B cell (primary cell): ENCODE data around the gene LGSN. TPM values are rescaled to one million over a fixed set of nuclear protein-coding genes. Genes with fewer than 3 reads are reported as not detected.

Source experiments
- ATAC-seq: fragments of 200-7000 bp; cut with Tn5 transposase; one replicate; pipeline ENCODE4 v1.10.0; 2021; ENCODE audit warnings: low read depth, mild to moderate bottlenecking, moderate number of reproducible peaks, moderate library complexity
- CTCF ChIA-PET: fragments of 350-600 bp; sonication (Branson Sonifier 250); formaldehyde crosslinking; loops from one replicate; lab custom pipeline; 2021; ENCODE audit warnings: antibody characterized with exemption, inconsistent platforms; lab: Charles Lee
- POLR2A ChIA-PET: fragments of 350-600 bp; sonication (Branson Sonifier 250); formaldehyde crosslinking; loops from one replicate; lab custom pipeline; 2021; ENCODE audit warnings: antibody characterized with exemption; lab: Charles Lee
- DNase-seq: peaks from one replicate; pipeline ENCODE4 v3.0.0; 2013
- H2AFZ ChIP-seq: 2 replicates; pipeline ENCODE4 v1.6.1; 2012; ENCODE audit warnings: mild to moderate bottlenecking, low read depth, low read length; ENCODE audit not compliant: insufficient read depth, poor library complexity, severe bottlenecking
- H3K27ac ChIP-seq, 2 donors: 1 replicate in 1 of 2; 2 replicates in 1 of 2; pipeline ENCODE4 v1.5.1; 2012 to 2013; ENCODE audit warnings: low read length in 2 of 2, mild to moderate bottlenecking in 2 of 2, moderate library complexity in 1 of 2
- H3K27me3 ChIP-seq, 4 experiments: fragments of 200-600 bp in 1 of 4; sonication (generic) in 1 of 4; replicated peaks in 1 of 4; 1 replicate in 2 of 4; 2 replicates in 2 of 4; pipeline versions ENCODE4 v1.6.1 to v1.7.0; 2013 to 2016; ENCODE audit warnings: low read length in 3 of 4, mild to moderate bottlenecking in 2 of 4, mixed read lengths in 1 of 4, moderate library complexity in 1 of 4; ENCODE audit not compliant: insufficient read depth in 4 of 4, control insufficient read depth in 3 of 4; ENCODE audit errors: control extremely low read depth in 1 of 4
- H3K36me3 ChIP-seq, 2 experiments: replicated peaks in 1 of 2; 1 replicate in 1 of 2; 2 replicates in 1 of 2; pipeline versions ENCODE4 v1.6.1 to v1.7.1; 2013; ENCODE audit warnings: low read length in 1 of 2; ENCODE audit not compliant: insufficient read depth in 2 of 2, control insufficient read depth in 1 of 2; ENCODE audit errors: control extremely low read depth in 1 of 2, extremely low read depth in 1 of 2
- H3K4me1 ChIP-seq, 2 donors: fragments of 200-600 bp in 1 of 2; sonication (generic) in 1 of 2; 1 replicate in 1 of 2; 2 replicates in 1 of 2; pipeline versions ENCODE4 v1.5.1 to v1.6.1; 2013 to 2017; ENCODE audit warnings: low read length in 2 of 2; ENCODE audit not compliant: control insufficient read depth in 2 of 2, insufficient read depth in 2 of 2
- H3K4me2 ChIP-seq: replicated peaks from 2 replicates; pipeline ENCODE3; 2012; ENCODE audit warnings: mild to moderate bottlenecking, low read depth, low read length; ENCODE audit not compliant: poor library complexity, severe bottlenecking
- H3K4me3 ChIP-seq, 5 experiments: fragments of 200-600 bp in 1 of 5; sonication (generic) in 1 of 5; 1 replicate in 3 of 5; 2 replicates in 2 of 5; pipeline versions ENCODE4 v1.5.1 to v1.7.0; 2011 to 2016; ENCODE audit warnings: low read length in 4 of 5, mild to moderate bottlenecking in 4 of 5, low read depth in 2 of 5, control low read depth in 1 of 5, moderate library complexity in 1 of 5; ENCODE audit not compliant: insufficient read depth in 1 of 5; ENCODE audit errors: control extremely low read depth in 1 of 5, extremely low read depth in 1 of 5
- H3K79me2 ChIP-seq: fragments of 200-600 bp; sonication (generic); one replicate; pipeline ENCODE4 v1.6.0; 2016; ENCODE audit warnings: low read length; ENCODE audit not compliant: control insufficient read depth, insufficient read depth
- H3K9ac ChIP-seq: fragments of 200-600 bp; sonication (generic); 2 replicates; pipeline ENCODE4 v1.6.1; 2017; ENCODE audit warnings: mild to moderate bottlenecking, low read length, moderate library complexity
- H3K9me3 ChIP-seq, 3 donors: one replicate each; pipeline versions ENCODE4 v1.6.1 to v1.7.1; 2013; ENCODE audit warnings: low read length in 2 of 3; ENCODE audit not compliant: control insufficient read depth in 2 of 3, insufficient read depth in 1 of 3; ENCODE audit errors: control extremely low read depth in 1 of 3
- H4K20me1 ChIP-seq: 2 replicates; pipeline ENCODE4 v1.6.0; 2012; ENCODE audit warnings: mild to moderate bottlenecking, low read length; ENCODE audit not compliant: insufficient read depth, control insufficient read depth, poor library complexity, severe bottlenecking
- H3K27ac Mint-ChIP-seq: one replicate; pipeline ENCODE4 v1.8.0; 2021; ENCODE audit warnings: mixed read lengths
- H3K27me3 Mint-ChIP-seq: one replicate; pipeline ENCODE4 v1.8.0; 2021; ENCODE audit warnings: mixed read lengths
- H3K4me1 Mint-ChIP-seq: one replicate; pipeline ENCODE4 v1.8.0; 2021; ENCODE audit warnings: mixed read lengths
- H3K4me3 Mint-ChIP-seq: one replicate; pipeline ENCODE4 v1.8.0; 2021; ENCODE audit warnings: mixed read lengths
- H3K9me3 Mint-ChIP-seq: one replicate; pipeline ENCODE4 v1.8.0; 2022; ENCODE audit warnings: mixed read lengths; ENCODE audit not compliant: insufficient read depth
- EZH2 ChIP-seq: IDR thresholded peaks from 2 replicates; pipeline ENCODE4 v1.6.1; 2012; ENCODE audit warnings: borderline replicate concordance, low read depth, mild to moderate bottlenecking, moderate library complexity, low read length; ENCODE audit not compliant: insufficient read depth, poor library complexity, severe bottlenecking
- WGBS: methylation state at CpG from one replicate; pipeline ENCODE4 v1.1.5; 2013; ENCODE audit warnings: missing lambda C conversion rate; ENCODE audit not compliant: insufficient coverage; 5-methylcytosine and 5-hydroxymethylcytosine counted together
- intact Hi-C: fragments of 100-400 bp; cut with micrococcal nuclease; formaldehyde crosslinking; loops from one replicate; pipeline ENCODE4 v1.10.0; 2022
- polyA plus RNA-seq: library from polyadenylated mRNA; depleted of rRNA; stranded (reverse); fragments of >200 nt; gene quantifications from 2 replicates; pipeline ENCODE4 v1.2.3, GENCODE V29; 2012
- total RNA-seq, 2 donors: library from RNA; stranded (reverse); fragments of 120-200 nt in 1 of 2; gene quantifications; 1 replicate in 1 of 2; 2 replicates in 1 of 2; pipeline versions ENCODE4 v1.2.3 to v1.2.4, GENCODE V29; 2013 to 2022
- TF ChIP-seq, protein P1 (sequence below): fragments of 200-600 bp; IDR thresholded peaks from one replicate; pipeline ENCODE4 v1.8.0; 2022; ENCODE audit warnings: antibody characterized with exemption, mild to moderate bottlenecking

The LGSN gene
- total and polyA plus RNA-seq, 2 donors (not counting 1 experiment from before 2014, with no cell fraction given), result not detected

DNA sequence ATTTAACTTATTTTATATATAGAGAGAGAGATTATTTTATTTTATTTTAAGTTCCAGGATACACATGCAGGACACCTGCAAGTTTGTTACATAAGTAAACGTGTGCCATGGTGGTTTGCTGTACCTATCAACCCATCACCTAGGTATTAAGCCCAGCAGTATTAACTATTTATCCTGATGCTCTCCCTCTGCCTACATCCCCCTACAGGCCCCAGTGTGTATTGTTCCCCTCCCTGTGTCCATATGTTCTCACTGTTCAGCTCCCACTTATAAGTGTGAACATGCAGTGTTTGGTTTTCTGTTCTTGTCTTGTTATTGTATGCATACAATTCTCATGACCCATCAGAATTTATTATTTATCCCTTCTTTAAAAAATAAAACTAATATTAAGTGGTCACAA is 73.9 kb downstream of the LGSN start:
- H3K27ac Mint-ChIP-seq, result no peak overlapping the region
- Histone ChIP-seq H4K20me1 (no peaks in the 10 kb centered on the region), H2AFZ (no peak overlapping the region), H3K27ac (no peak overlapping the region), H3K4me3 (no peak overlapping the region), H3K79me2 (no peaks in the 10 kb centered on the region), H3K9ac (no peak overlapping the region), H3K4me2 (no peak overlapping the region), H3K9me3 (no peaks in the 10 kb centered on the region), H3K4me1 (no peaks in the 10 kb centered on the region), H3K36me3 (no peaks in the 10 kb centered on the region), H3K27me3 (no peaks in the 10 kb centered on the region)
- H3K4me3 Mint-ChIP-seq, result no peak overlapping the region
- intact Hi-C loops, result no loop called here
- ChIA-PET POLR2A (no interaction called here), CTCF (no interaction called here)
- DNase-seq (no peak), ATAC-seq (no peak)
- no peaks in the 10 kb centered on the region for H3K4me1 Mint-ChIP-seq
- H3K27me3 Mint-ChIP-seq, result no peaks in the 10 kb centered on the region
- TF ChIP-seq, protein P1, sequence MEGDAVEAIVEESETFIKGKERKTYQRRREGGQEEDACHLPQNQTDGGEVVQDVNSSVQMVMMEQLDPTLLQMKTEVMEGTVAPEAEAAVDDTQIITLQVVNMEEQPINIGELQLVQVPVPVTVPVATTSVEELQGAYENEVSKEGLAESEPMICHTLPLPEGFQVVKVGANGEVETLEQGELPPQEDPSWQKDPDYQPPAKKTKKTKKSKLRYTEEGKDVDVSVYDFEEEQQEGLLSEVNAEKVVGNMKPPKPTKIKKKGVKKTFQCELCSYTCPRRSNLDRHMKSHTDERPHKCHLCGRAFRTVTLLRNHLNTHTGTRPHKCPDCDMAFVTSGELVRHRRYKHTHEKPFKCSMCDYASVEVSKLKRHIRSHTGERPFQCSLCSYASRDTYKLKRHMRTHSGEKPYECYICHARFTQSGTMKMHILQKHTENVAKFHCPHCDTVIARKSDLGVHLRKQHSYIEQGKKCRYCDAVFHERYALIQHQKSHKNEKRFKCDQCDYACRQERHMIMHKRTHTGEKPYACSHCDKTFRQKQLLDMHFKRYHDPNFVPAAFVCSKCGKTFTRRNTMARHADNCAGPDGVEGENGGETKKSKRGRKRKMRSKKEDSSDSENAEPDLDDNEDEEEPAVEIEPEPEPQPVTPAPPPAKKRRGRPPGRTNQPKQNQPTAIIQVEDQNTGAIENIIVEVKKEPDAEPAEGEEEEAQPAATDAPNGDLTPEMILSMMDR, result no peak
- TF ChIP-seq EZH2, result no peak
- no peaks in the 10 kb centered on the region for H3K9me3 Mint-ChIP-seq
- 80% methylated on average over 1 of the region's 1 CpG for WGBS

DNA sequence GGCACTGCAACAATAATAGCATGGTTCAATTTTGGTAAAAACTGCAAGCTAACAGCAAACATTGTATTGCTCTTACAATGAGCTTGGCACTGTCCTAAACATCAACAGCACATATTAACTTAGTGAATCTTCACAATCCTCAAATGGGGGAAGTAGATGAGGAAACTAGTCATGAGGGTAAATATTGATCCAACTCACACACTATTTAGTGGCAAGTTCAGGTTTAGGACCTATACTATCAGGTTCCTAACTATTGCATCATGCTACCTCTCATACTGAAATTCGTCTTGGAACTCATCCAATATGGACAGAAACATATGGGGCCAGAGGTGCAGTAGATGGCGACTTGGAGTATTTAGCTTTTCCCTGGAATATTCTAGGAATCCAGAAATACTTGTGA is 74.4 kb downstream of the LGSN start:
- Histone ChIP-seq H3K27me3 (no peaks in the 10 kb centered on the region), H3K4me3 (no peak overlapping the region), H3K4me2 (no peak overlapping the region), H3K79me2 (no peaks in the 10 kb centered on the region), H4K20me1 (no peaks in the 10 kb centered on the region), H2AFZ (no peak overlapping the region), H3K9ac (no peak overlapping the region), H3K4me1 (no peaks in the 10 kb centered on the region), H3K9me3 (no peaks in the 10 kb centered on the region), H3K36me3 (no peaks in the 10 kb centered on the region), H3K27ac (no peak overlapping the region)
- Mint-ChIP-seq H3K9me3 (no peaks in the 10 kb centered on the region), H3K27me3 (no peaks in the 10 kb centered on the region), H3K27ac (no peak overlapping the region), H3K4me3 (no peak overlapping the region), H3K4me1 (no peaks in the 10 kb centered on the region)
- CTCF ChIA-PET, result interaction anchor here (0.7 kb wide), 1 partner anchor 11 kb away, joined by 3 read pairs; no protein-coding TSS in a partner anchor
- no CpG with 5 or more reads among the region's 2 CpGs for WGBS
- ATAC-seq (no peak), DNase-seq (no peak)
- intact Hi-C loops, result no loop called here
- no peak for TF ChIP-seq EZH2
- TF ChIP-seq, protein P1, result no peak
- POLR2A ChIA-PET, result no interaction called here
